ENCODE results near the gene PARD3B. TPM values are rescaled to one million over a fixed set of nuclear protein-coding genes. Genes with fewer than 3 reads are reported as not detected.

The PARD3B gene
- total and polyA plus RNA-seq, 2 of the 8 experiments (the other 6 are each of a cell fraction or from before 2014, with no cell fraction given), result 1.2 to 5.7 TPM

DNA sequence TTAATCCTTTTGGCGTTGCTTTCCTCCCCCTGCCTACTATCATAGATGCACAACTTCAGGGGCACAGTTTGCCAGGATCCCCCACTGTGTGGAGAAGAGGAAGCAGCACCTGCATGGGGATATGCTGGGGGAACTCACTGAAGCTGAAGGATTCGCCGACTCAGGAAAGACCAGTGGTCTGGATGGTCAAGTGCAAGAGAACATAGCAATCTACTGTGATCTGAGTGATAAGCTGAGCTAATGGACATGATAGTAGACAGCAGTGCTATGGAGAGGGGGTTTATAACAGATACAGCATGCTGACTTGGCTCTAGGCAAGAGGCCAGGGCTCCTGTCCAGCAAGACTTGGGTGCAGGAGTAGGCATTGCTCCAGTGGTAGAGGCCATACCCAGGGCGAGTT, 1012.6 kb downstream of the PARD3B start:
- H2BK12ac ChIP-seq (ENCODE audit: low read depth, low read length), result no peak overlapping the region
- no peak overlapping the region for H3K56ac ChIP-seq (replicated peaks; ENCODE audit: insufficient read length, low read depth, low read length)
- no peak overlapping the region for H3K9ac ChIP-seq (replicated peaks in 1 of 4; ENCODE audit: extremely low read depth in 1 of 4, low read depth in 3 of 4, low read length in 3 of 4)
- H3K27me3 ChIP-seq (replicated peaks in 1 of 4; ENCODE audit: control insufficient read depth in 3 of 4, extremely low read depth in 1 of 4, insufficient read depth in 3 of 4, low read length in 3 of 4), result no peaks in the 10 kb centered on the region
- H3K18ac ChIP-seq (ENCODE audit: extremely low read depth, low read length), result no peak overlapping the region
- no peak overlapping the region for H2BK5ac ChIP-seq (ENCODE audit: low read depth, low read length)
- TF ChIP-seq CBX5 (IDR thresholded peaks at IDR 0.05; ENCODE audit: low read depth, low read length) (no peak), PHF8 (conservative IDR thresholded peaks at IDR 0.05; ENCODE audit: low read depth, low read length) (no peak), SAP30 (IDR thresholded peaks at IDR 0.05; ENCODE audit: insufficient read depth, insufficient replicate concordance, low read length) (no peak), BRCA1 (IDR thresholded peaks at IDR 0.05; ENCODE audit: low read depth, low read length) (no peak), POLR2A (IDR thresholded peaks at IDR 0.05; ENCODE audit: control extremely low read depth in 1 of 2, low read depth in 2 of 2, low read length in 2 of 2) (no peak), ATF2 (IDR thresholded peaks at IDR 0.05; ENCODE audit: low read length) (no peak)
- no peak overlapping the region for H2BK20ac ChIP-seq (ENCODE audit: low read length)
- DNase-seq (ENCODE audit: low read depth in 1 of 2, low spot score in 2 of 2) (no peak), FAIRE-seq (no peak)
- ChIA-PET POLR2A (ENCODE audit: partially characterized antibody) (no interaction called here), CTCF (ENCODE audit: partially characterized antibody) (interaction anchor here (0.7 to 1.6 kb wide), 6 partner anchors 8 to 666 kb away, joined by 3 to 8 read pairs (median 3); no protein-coding TSS in a partner anchor)
- no peak overlapping the region for H3K14ac ChIP-seq (ENCODE audit: insufficient read length)
- no peak overlapping the region for H2AFZ ChIP-seq (ENCODE audit: low read length)
- no peak overlapping the region for H4K8ac ChIP-seq (ENCODE audit: extremely low read depth, insufficient read depth, low read length)
- no peak overlapping the region for H2BK120ac ChIP-seq (replicated peaks; ENCODE audit: low read depth, low read length)
- H4K5ac ChIP-seq (ENCODE audit: insufficient read length, low read depth, low read length), result no peak overlapping the region
- H3K79me2 ChIP-seq (ENCODE audit: control insufficient read depth in 1 of 2, insufficient read depth in 2 of 2, low read length in 2 of 2), result no peaks in the 10 kb centered on the region
- 86% methylated on average over 4 of the region's 4 CpGs; no CpG with 5 or more reads in 1 of the 2 experiments for WGBS, 2 experiments (ENCODE audit: extremely low coverage in 1 of 2, insufficient coverage in 1 of 2, insufficient read length in 1 of 2, insufficient replicate concordance in 2 of 2, low coverage in 1 of 2, low lambda C conversion rate in 2 of 2, missing lambda C conversion rate in 1 of 2)
- no peak overlapping the region for H3K4me3 ChIP-seq (ENCODE audit: extremely low read depth in 1 of 4, insufficient read depth in 2 of 4, low read depth in 3 of 4, low read length in 4 of 4)
- no peaks in the 10 kb centered on the region; the same call in 1 of the 2 replicates for H3K23me2 ChIP-seq (ENCODE audit: low read depth, low read length)
- H3K36me3 ChIP-seq (ENCODE audit: control insufficient read depth in 2 of 4, insufficient read depth in 4 of 4, low read length in 3 of 4), result no peaks in the 10 kb centered on the region
- H2BK15ac ChIP-seq (ENCODE audit: low read length), result no peak overlapping the region
- no peak overlapping the region for H3K23ac ChIP-seq (ENCODE audit: insufficient read length)
- no peak overlapping the region for H3K27ac ChIP-seq (ENCODE audit: low read depth, low read length)
- no peak overlapping the region for H2AK5ac ChIP-seq (ENCODE audit: low read depth, low read length)
- H3K4ac ChIP-seq (replicated peaks; ENCODE audit: insufficient read length, low read depth, low read length), result no peak overlapping the region
- H3K9me3 ChIP-seq (ENCODE audit: insufficient read depth in 2 of 2, low read depth in 1 of 2, low read length in 1 of 2), result no peaks in the 10 kb centered on the region
- H3K4me2 ChIP-seq (ENCODE audit: insufficient read depth in 1 of 2, low read depth in 2 of 2, low read length in 2 of 2), result no peak overlapping the region
- no peak overlapping the region for H4K91ac ChIP-seq (replicated peaks; ENCODE audit: insufficient read length, low read length)
- no peaks in the 10 kb centered on the region for H4K20me1 ChIP-seq (replicated peaks in 1 of 2; ENCODE audit: control insufficient read depth in 1 of 2, insufficient read depth in 2 of 2, low read length in 2 of 2)
- H3K4me1 ChIP-seq (replicated peaks in 1 of 4; ENCODE audit: control insufficient read depth in 3 of 4, insufficient read depth in 4 of 4, low read length in 3 of 4), result peaks cover 0 to 9% (median 8%) of the 10 kb centered on the region in 4 experiments; a peak in 6 of 7 replicates
- H3K79me1 ChIP-seq (ENCODE audit: low read depth, low read length), result no peaks in the 10 kb centered on the region

Data from H1 (cell line).